Ramos (cell line): ENCODE results near the gene IL2RA.
"Not testable (repeated sequence)": the region's sequence is repeated elsewhere in the genome, so short reads cannot be mapped to it uniquely, and the experiment has no call there.

Experiments used
- in situ Hi-C: fragments of 300-500 bp; cut with MboI; formaldehyde crosslinking; loops from one replicate; pipeline ENCODE4 v1.14.3; 2022; ENCODE audit warnings: low sequenced_read_pairs; ENCODE audit not compliant: unreplicated experiment

The IL2RA gene

DNA sequence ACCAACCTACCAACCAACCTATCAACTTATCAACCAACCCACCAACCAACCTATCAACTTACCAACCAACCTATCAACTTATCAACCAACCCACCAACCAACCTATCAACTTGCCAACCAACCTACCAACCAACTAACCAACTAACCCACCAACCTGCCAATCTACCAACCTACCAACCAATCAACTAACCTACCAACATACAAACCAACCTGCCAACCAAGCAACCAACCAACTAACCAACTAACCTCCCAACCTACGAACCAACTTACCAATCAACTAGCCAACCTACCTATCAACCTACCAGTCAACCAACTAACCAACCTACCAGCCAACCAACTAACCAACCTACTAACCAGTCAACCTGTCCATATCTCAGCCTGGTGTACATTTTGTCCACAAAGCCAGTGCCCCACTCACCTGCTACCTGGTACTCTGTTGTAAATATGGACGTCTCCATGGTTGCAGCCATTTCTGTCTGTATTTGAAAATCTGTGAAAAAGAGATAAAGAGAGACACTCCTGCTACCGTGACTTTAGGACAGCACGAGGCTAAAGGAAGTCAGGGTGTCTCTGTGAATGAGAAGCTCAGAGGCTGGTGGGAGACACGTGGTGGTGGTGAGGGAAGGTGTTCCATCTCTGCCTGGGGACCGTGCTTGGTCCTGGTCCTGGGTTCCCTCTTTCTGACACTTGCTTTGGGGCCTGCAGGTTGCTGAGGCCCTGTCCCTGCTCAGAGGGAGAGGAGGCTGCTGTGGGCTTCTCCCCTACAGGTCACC is 43.0 kb downstream of the IL2RA start:
- in situ Hi-C loops = no loop called here

DNA sequence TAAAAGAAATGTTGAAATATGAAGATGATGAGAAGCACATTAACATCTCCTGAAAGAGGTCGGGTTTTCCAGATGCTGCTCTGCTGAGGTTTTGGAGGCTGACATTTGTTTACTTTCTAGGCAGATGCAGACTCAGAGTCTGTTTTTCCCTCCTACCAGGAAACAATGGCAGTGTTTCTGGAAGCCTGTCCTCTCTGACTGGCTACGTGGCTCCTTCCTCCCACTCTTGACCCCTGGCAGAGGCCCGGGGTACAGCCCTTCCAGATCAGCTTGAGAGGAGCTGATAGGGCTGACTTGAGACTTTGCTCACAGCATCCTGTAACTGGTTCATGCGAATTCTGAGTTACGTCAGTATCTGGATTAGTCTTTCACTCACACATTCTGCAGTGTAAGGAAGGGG is 43.7 kb downstream of the IL2RA start:
- in situ Hi-C loops = no loop called here

DNA sequence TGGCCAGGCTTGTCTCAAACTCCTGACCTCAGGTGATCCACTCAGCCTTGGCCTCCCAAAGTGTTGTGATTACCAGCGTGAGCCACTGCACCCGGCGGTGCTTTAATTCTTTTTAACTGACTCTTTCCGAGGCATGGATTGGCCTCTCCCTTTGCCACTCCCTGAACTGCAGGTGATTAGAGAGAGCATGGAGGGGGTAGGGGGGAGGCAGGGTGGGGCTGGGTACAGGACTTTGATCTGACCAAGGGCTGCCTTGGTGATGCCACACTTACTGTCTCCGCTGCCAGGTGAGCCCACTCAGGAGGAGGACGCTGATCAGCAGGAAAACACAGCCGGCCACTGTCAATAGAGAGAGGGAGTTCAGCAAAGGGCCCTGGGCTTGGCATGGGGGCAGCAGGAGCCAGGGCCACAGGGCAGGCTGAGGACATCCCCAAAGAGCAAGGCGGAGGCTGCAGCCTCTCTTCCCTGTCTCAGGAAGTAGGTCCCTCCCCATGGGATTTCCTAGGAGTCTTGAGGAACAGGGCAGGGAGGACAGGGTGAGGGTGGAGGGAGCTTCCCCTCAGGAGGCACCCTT is 44.3 kb downstream of the IL2RA start:
- in situ Hi-C loops = no loop called here

DNA sequence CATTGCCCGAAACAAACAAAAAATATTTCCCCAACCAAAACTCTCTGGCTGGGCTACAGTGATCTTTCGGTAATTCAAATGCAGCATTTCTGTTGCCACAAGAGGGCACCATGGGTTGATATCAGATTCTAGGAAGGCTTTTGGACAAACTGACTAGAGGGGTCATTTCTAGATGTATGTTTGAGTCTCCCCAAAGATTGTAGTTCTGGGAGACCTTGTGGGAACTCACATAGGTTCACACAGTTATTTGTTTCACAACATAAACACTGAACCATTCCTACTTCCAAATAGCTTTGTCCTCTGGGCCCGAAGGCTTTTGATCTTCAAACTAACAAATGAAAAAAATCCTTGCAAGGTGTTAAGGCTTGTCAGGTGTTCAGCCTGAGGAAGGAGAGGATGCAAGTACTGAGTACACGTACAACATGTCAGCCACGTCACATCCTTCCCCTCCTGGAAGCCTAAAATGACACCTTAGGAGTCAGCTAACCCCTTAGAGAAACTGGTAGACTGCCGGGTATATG is 47.9 kb downstream of the IL2RA start:
- in situ Hi-C loops = loop anchor here (5.0 kb wide), 1 partner anchor 73 kb away; the partner anchor contains the start of gene RBM17

DNA sequence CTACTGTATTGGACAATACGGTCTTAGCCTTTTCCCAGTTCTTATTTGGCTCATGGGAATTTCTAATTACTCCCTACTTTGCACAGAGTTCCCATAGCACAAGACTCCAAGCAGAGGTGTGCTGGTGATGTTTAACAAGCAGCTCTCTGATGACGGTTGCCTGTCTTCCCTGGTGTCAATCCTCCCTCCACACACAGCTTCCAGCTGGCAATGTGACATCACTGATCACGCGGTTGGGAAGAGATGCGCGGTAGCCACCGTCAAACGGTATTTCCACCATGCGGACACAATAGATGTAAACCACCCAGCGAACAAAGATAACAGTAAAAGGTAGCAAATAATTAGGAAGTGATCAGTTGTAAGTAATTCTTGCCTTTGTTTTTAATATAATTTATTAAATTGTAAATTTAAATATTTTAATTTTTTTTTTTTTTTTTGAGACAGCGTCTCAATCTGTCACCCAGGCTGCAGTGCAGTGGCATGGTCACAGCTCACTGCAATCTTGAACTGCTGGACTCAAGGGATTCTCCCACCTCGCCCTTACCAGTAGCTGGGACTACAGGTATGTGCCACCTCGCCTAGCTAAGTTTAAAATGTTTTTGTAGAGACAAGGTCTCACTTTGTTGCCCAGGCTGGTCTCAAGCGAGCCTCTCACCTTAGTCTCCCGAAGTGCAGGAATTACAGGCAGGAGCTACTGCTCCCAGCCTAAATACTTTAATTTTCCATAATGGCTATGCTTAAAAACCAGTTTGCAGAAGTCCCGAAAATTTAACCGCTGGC is 48.6 kb downstream of the IL2RA start:
- in situ Hi-C loops = loop anchor here (5.0 kb wide), 1 partner anchor 74 kb away; the partner anchor contains the start of gene RBM17

DNA sequence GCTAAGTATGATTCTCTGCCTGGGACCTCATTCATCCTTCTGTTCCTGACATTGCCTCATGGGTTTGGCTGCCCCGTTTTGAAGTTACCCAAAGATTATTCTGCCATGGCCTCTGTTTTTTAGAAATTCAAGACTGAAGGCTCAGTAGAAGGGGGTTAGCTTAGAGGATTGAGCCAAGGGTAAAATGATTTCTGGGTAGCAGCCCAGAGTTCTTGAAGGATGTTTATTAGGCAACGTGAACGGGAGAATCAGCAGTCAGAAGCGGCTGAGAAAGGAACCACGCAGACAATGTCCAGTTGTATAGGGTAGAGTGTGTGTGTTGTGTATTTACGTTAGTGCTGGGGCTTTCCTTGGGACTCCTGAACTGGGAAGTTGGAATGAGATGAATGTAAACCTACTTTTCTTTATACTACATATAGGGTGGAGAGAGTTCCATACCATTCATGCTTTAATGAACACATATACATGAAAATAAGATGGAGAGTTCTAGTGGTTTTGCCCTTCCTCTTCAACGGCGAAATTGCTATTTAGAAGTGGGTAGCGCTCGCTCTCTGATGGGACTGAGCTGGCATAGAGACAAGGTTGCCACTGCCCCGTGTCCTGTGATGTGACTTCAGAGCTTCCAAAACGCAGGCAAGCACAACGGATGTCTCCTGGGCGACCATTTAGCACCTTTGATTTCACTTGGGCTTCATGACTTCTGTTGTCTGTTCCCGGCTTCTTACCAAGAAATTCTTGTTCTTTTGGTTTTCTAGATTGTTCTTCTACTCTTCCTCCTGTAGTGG is 49.9 kb downstream of the IL2RA start:
- in situ Hi-C loops = loop anchor here (5.0 kb wide), 1 partner anchor 75 kb away; the partner anchor contains the start of gene RBM17

DNA sequence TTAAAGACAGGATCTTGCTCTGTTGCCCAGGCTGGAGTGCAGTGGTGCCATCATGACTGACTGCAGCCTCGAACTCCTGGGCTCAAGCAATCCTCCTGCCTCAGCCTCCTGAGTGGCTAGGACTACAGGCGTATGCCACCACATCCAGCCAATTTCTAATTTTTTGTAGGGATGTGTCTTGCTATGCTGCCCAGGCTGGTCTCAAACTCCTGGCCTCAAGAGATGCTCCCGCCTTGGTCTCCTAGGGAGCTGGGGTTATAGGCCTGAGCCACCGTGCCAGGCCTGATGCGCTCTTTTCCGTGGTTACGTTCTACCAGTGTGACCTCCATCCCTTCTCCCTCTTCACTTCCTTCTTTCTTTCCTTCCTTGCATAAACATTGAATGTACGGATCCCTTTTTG is 50.6 kb downstream of the IL2RA start:
- in situ Hi-C loops = loop anchor here (5.0 kb wide), 1 partner anchor 76 kb away; the partner anchor contains the start of gene RBM17

DNA sequence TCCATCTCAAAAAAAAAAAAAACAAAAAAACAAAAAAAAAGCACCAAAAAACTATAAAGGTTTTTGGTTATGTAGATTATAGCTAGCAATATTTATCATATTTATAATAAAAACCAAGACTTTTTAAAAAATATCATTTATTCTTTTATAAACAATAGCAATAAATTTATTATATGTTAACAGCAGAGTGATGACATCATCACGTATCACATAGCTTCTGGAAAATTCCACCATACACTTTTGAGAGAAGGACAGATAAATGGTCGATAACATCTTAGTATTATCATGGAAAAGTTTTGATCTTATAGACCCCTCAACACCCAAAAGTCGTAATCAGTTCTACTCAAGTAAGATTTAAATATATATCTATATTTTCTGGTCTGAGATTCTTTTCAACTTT is 51.6 kb downstream of the IL2RA start:
- in situ Hi-C loops = loop anchor here (5.0 kb wide), 1 partner anchor 77 kb away; the partner anchor contains the start of gene RBM17

DNA sequence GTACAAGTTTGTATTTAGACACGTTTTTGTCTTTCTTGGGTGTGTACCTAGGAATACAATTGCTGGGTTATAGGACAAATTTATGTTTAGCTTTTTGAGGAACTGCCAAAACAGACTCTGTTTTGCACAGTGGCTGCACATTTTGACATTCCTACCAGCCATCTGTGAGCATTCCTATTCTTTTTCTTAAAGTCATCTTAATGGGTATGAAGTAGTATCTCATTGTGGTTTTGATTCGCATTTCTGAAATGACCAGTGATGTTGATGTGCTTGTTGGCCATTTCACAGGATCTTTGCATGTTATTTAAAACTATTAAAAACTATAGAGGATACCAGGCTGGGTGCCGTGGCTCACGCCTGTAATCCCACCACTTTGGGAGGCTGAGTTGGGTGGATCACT is 52.2 kb downstream of the IL2RA start:
- in situ Hi-C loops = loop anchor here (5.0 kb wide), 1 partner anchor 77 kb away; the partner anchor contains the start of gene RBM17

DNA sequence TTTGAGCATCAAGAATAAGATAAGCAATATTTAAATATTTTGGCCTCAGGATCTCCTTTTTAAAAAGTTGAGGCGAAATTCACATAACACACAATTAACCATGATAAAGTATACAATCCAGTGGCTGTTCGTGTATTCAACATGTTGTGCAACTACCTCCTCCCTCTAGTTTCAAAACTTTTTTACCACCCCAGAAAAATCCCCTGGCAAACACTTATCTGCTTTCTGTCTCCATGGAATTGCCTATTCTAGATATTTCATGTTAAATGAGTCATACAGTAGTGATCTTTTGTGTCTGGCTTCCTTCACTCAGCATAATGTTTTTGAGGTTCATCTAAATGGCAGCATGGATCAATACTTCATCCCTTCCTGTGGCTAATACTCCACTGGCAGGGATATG is 53.0 kb downstream of the IL2RA start:
- in situ Hi-C loops = no loop called here

DNA sequence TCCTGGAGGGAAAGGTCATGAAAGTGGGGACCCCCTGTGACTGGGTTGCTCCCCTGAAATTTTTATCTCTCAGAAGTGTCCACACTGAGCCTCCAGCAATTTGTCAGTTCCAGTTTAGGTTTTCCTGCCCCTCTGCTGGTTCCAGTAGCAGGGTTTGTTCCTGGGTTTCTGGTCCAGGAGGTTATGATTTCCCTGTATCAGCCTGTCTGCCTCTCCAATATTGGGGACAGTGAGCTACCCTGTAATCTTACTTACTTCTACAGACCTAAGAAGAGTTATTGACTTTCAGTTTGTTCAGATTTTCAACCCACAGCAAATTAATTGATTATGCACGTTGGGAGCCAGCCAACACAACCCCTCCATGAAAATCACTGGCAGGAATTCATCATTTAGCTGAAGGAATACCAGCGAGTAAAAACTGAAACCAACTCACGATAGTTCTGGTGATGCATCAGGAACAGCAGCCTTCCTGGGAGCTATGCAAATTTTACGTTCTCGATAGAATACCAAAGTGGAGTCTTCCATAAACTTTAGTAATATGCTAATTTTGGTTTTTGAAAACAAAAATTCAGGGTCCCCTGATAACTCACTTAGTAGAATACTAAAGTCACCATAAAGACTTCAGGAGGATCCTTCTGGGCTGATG is 53.5 kb downstream of the IL2RA start:
- in situ Hi-C loops = no loop called here

DNA sequence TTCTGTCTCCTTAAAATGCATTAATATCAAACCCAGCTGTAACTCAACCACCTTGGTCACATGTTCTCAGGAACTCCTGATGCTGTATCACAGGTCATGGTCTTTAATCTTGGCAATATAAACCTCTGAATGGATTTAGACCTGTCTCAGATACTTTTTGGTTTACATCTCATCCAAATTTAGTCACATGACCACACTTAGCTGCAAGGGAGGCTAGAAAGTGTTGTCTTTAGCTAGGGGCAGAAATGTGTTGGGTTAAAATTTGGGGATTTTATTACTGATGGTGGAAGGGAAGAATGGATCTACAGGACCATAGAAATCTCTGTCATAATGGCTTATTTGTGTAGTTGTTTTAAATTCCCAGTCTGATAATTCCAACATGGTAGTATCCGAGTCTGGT is 55.2 kb downstream of the IL2RA start:
- in situ Hi-C loops = no loop called here

DNA sequence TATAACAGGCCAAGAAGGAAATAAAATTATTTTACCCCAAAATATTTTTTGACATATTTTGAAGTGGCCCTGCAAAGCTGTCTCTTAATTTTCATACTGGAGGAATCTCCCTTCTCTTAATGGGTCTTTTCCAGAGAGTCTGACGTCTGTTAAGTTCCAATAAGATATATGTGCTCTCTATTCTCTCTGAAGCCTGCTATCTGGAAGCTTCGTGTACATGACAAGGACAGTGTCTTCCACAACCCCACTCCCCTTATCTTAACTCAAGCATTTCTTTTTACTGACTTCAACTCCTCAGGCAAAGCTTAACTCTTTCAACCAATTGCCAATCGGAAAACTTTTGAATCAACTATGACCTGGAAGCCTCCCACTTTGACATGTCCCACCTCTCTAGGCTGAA is 55.6 kb downstream of the IL2RA start:
- in situ Hi-C loops = no loop called here

DNA sequence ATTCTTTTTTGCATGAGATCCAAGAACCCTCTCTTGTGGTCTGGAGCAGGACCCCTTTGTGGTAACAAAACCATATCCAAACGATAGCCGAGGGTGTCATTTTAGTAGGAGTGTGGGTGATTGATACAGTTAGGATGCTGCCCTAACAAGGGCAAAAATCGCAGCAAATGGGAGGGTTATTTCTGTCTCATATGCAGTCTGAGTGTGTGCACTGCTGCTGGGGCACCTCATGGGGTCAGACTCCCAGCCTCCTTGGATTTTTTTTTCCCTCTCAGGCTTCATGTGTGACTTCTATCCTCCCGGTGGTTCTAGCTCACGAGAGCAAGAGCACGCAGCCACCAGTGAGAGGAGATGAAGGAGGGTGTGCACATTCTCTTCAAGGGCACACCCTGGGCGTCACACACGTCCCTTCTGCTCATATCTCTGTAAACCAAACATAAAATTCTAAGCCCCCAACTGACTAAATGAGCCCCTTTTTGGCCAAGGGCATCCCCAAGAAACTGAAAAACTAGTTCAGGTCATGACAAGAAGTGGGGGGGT is 56.2 kb downstream of the IL2RA start:
- in situ Hi-C loops = no loop called here

DNA sequence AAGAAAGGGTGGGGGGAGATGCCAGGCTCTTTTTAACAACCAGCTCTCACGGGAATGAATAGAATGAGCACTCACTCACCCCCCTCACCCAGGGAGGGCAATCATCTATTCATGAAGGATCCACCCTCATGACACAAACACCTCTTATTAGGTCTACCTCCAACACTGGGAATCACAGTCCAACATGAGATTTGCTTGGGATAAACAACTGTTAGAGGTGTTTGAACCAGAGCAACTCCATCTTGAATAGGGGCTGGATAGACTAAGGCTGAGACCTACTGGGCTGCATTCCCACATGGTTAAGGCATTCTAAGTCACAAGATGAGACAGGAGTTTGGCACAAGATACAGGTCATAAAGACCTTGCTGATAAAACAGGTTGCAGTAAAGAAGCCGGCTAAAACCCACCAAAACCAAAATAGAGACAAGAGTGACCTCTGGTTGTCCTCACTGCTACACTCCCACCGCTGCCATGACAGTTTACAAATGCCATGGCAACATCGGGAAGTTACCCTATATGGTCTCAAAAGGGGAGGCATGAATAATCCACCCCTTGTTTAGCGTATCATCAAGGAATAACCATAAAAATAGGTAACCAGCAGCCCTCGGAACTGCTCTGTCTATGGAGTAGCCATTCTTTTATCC is 56.9 kb downstream of the IL2RA start:
- in situ Hi-C loops = not testable (repeated sequence)

DNA sequence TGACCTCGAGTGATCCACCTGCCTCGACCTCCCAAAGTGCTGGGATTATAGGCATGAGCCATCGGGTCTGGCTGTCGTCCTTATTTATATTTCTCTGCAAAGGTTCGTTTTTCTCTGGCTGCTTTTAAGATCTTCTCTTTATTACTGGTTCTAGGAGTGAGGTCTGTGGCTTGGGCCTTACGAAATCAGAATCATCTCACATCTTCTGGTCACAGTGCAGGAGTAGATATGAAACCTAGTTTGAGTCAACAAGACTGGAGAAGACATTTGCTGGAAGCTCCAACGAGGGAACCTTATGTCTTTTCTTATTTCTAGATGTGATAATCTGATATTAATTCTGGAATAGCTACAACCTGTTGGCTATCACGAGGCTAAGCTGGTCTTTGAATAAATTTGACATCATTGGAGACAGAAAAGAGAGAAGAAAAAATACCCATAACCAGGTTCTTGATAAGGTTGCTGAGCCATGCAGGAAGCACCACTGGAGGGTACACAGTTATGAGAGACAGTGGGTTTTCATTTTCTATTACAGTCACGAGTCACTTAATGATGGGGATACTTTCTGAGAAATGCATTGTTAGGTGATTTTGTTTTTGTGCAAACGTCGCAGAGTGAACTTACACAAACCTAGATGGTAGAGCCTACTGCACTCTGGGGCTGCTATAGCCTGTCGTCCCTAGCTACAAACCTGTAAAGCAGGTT is 59.2 kb downstream of the IL2RA start:
- in situ Hi-C loops = no loop called here

DNA sequence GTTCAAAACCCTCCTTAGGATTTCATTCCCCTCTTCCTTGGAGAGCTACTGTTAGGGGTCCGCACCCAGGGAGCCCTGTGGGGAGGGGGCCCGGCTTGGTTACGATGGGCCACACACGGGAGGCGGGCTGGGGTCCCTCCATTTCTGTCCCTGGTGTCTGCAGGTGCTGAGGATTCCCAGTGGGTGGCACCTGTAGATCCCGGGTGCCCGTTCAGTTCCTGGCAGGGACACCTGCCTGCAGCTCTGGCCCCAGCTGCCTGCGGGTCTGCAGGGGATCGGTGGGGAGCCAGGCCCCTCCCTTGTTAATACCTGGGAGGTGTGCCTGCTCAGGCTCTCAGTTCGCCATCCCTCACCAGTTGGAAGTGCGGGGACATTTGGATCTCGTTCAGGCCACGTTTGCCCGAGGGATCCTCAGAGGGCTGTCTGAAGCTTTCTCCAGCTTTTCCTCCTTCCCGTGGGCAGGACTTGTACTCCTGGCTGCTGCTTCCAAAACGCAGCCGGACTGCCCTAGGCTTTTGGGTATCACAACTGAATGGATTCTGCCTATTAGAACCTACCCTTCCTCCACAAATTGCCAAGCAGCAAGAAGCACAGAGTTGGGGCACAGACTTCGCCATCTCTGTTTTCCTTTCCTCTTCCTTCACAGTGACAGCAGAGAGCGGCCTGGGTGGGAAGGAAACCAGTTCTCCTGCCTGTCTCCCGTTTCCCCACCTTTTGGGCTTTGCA is 62.6 kb downstream of the IL2RA start:
- in situ Hi-C loops = no loop called here
